Measurements from ENCODE around the gene TMC5.

The TMC5 gene

DNA sequence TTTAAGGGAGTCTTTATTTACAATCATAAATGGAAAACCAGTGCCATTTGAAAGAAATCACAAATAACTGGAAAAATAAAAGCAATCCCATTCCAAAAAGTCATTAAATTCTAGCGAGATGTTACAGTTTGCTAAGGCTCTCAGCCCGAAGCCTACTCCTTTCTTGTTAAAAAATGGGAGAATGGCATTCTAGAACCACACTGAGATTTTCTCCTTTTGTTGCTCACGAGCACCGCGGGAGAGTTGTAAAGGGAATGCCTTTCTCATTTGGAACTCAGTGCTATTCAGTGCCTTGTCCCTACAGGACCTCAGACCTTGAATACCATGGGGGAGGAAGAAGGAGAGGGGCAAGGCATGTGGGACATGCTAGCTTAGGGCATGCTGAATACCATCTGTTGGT lies 67.9 kb downstream of the TMC5 start:
- no peaks in the 10 kb centered on the region for H3K9me3 ChIP-seq (ENCODE audit: insufficient read depth, low read length)
- H3K27ac ChIP-seq (ENCODE audit: low read depth, low read length): no peak overlapping the region
- H3K79me2 ChIP-seq (ENCODE audit: insufficient read depth, low read length): no peaks in the 10 kb centered on the region
- no peak for TF ChIP-seq EZH2phosphoT487 (conservative IDR thresholded peaks at IDR 0.05; ENCODE audit: low read length)
- TF ChIP-seq, protein P1, sequence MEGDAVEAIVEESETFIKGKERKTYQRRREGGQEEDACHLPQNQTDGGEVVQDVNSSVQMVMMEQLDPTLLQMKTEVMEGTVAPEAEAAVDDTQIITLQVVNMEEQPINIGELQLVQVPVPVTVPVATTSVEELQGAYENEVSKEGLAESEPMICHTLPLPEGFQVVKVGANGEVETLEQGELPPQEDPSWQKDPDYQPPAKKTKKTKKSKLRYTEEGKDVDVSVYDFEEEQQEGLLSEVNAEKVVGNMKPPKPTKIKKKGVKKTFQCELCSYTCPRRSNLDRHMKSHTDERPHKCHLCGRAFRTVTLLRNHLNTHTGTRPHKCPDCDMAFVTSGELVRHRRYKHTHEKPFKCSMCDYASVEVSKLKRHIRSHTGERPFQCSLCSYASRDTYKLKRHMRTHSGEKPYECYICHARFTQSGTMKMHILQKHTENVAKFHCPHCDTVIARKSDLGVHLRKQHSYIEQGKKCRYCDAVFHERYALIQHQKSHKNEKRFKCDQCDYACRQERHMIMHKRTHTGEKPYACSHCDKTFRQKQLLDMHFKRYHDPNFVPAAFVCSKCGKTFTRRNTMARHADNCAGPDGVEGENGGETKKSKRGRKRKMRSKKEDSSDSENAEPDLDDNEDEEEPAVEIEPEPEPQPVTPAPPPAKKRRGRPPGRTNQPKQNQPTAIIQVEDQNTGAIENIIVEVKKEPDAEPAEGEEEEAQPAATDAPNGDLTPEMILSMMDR (IDR thresholded peaks at IDR 0.05; ENCODE audit: insufficient read depth, low read length, poor library complexity, severe bottlenecking): no peak
- H2AFZ ChIP-seq (ENCODE audit: low read depth, low read length, severe bottlenecking): no peak overlapping the region
- H3K27me3 ChIP-seq (ENCODE audit: low read length): no peaks in the 10 kb centered on the region
- no peaks in the 10 kb centered on the region for H3K9me2 ChIP-seq (replicated peaks; ENCODE audit: insufficient read depth, low read length)
- no peaks in the 10 kb centered on the region for H3F3A ChIP-seq (ENCODE audit: insufficient read depth)
- no peak overlapping the region for H3K4me3 ChIP-seq (ENCODE audit: insufficient read depth, low read length, poor library complexity, severe bottlenecking)
- H3K4me2 ChIP-seq (ENCODE audit: low read depth, low read length, poor library complexity, severe bottlenecking): no peak overlapping the region
- no peaks in the 10 kb centered on the region for H3K36me3 ChIP-seq (ENCODE audit: low read length)
- H4K20me1 ChIP-seq (ENCODE audit: low read depth, low read length): no peaks in the 10 kb centered on the region
- no peak overlapping the region for H3K9ac ChIP-seq (ENCODE audit: low read length)

DNA sequence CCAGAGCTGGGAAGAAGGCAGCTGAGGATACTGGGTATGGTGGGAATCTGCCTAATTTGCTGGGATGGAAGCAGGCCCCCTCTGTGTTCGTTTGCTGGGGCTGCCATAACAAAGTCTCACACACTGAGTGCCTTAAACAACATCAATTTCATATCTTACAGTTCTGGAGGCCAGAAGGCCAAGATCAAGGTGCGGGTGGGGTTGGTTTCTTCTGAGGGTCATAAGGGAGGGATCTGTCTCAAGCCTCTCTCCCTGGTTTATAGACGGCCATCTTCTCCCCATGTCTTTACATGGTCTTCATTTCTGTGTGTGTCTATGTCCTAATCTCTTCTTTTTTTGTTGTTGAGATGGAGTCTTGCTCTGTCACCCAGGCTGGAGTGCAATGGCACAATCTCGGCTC lies 68.4 kb downstream of the TMC5 start:
- no peak overlapping the region for H3K4me3 ChIP-seq (ENCODE audit: insufficient read depth, low read length, poor library complexity, severe bottlenecking)
- no peaks in the 10 kb centered on the region for H3K36me3 ChIP-seq (ENCODE audit: low read length)
- TF ChIP-seq EZH2phosphoT487 (conservative IDR thresholded peaks at IDR 0.05; ENCODE audit: low read length): no peak
- TF ChIP-seq, protein P1 (IDR thresholded peaks at IDR 0.05; ENCODE audit: insufficient read depth, low read length, poor library complexity, severe bottlenecking): no peak
- no peak overlapping the region for H3K27ac ChIP-seq (ENCODE audit: low read depth, low read length)
- no peaks in the 10 kb centered on the region for H3K9me3 ChIP-seq (ENCODE audit: insufficient read depth, low read length)
- no peaks in the 10 kb centered on the region for H4K20me1 ChIP-seq (ENCODE audit: low read depth, low read length)
- H2AFZ ChIP-seq (ENCODE audit: low read depth, low read length, severe bottlenecking): no peak overlapping the region
- H3K27me3 ChIP-seq (ENCODE audit: low read length): no peaks in the 10 kb centered on the region
- H3K9me2 ChIP-seq (replicated peaks; ENCODE audit: insufficient read depth, low read length): no peaks in the 10 kb centered on the region
- no peaks in the 10 kb centered on the region for H3K79me2 ChIP-seq (ENCODE audit: insufficient read depth, low read length)
- no peak overlapping the region for H3K9ac ChIP-seq (ENCODE audit: low read length)
- H3F3A ChIP-seq (ENCODE audit: insufficient read depth): no peaks in the 10 kb centered on the region
- H3K4me2 ChIP-seq (ENCODE audit: low read depth, low read length, poor library complexity, severe bottlenecking): no peak overlapping the region

DNA sequence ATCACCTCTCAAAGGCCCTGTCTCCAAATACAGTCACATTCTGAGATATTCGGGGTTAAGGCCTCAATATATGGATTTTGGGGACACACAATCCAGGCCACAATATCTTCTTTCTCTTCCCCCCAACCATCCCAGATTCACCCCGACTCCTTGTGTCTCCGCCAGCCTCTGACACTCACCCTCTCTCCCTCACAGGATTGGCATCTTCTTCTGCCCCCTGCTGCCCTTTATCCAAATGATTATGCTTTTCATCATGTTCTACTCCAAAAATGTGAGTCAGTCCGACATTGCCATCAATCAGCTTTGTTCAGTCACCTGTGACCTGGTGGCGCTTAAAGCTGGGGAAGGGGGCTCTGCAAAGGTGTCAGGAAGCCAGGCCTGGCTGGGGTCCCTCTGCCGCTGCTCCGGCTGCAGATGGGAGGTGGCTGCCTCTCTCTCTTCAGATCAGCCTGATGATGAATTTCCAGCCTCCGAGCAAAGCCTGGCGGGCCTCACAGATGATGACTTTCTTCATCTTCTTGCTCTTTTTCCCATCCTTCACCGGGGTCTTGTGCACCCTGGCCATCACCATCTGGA lies 69.2 kb downstream of the TMC5 start:
- no peak for TF ChIP-seq EZH2phosphoT487 (conservative IDR thresholded peaks at IDR 0.05; ENCODE audit: low read length)
- TF ChIP-seq, protein P1 (IDR thresholded peaks at IDR 0.05; ENCODE audit: insufficient read depth, low read length, poor library complexity, severe bottlenecking): no peak
- no peaks in the 10 kb centered on the region for H4K20me1 ChIP-seq (ENCODE audit: low read depth, low read length)
- H3K4me2 ChIP-seq (ENCODE audit: low read depth, low read length, poor library complexity, severe bottlenecking): no peak overlapping the region
- H3K9me3 ChIP-seq (ENCODE audit: insufficient read depth, low read length): no peaks in the 10 kb centered on the region
- H3K9me2 ChIP-seq (replicated peaks; ENCODE audit: insufficient read depth, low read length): no peaks in the 10 kb centered on the region
- no peak overlapping the region for H2AFZ ChIP-seq (ENCODE audit: low read depth, low read length, severe bottlenecking)
- no peak overlapping the region for H3K4me3 ChIP-seq (ENCODE audit: insufficient read depth, low read length, poor library complexity, severe bottlenecking)
- H3K27ac ChIP-seq (ENCODE audit: low read depth, low read length): no peak overlapping the region
- H3K27me3 ChIP-seq (ENCODE audit: low read length): no peaks in the 10 kb centered on the region
- H3F3A ChIP-seq (ENCODE audit: insufficient read depth): no peaks in the 10 kb centered on the region
- H3K79me2 ChIP-seq (ENCODE audit: insufficient read depth, low read length): no peaks in the 10 kb centered on the region
- H3K9ac ChIP-seq (ENCODE audit: low read length): no peak overlapping the region
- H3K36me3 ChIP-seq (ENCODE audit: low read length): no peaks in the 10 kb centered on the region

Measured in SU-DHL-6 (cell line).